Measurements from ENCODE around the gene CEP83.

- TF ChIP-seq NFYB (IDR thresholded peaks at IDR 0.05; ENCODE audit: extremely low read depth, insufficient read length) = no peak
- TF ChIP-seq, protein P1, sequence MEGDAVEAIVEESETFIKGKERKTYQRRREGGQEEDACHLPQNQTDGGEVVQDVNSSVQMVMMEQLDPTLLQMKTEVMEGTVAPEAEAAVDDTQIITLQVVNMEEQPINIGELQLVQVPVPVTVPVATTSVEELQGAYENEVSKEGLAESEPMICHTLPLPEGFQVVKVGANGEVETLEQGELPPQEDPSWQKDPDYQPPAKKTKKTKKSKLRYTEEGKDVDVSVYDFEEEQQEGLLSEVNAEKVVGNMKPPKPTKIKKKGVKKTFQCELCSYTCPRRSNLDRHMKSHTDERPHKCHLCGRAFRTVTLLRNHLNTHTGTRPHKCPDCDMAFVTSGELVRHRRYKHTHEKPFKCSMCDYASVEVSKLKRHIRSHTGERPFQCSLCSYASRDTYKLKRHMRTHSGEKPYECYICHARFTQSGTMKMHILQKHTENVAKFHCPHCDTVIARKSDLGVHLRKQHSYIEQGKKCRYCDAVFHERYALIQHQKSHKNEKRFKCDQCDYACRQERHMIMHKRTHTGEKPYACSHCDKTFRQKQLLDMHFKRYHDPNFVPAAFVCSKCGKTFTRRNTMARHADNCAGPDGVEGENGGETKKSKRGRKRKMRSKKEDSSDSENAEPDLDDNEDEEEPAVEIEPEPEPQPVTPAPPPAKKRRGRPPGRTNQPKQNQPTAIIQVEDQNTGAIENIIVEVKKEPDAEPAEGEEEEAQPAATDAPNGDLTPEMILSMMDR (IDR thresholded peaks at IDR 0.05 in 2 of 3, conservative IDR thresholded peaks at IDR 0.05 in 1 of 3; ENCODE audit: insufficient read depth in 2 of 3, low read depth in 1 of 3, low read length in 3 of 3) = no peak
- no peak for TF ChIP-seq POLR2A (conservative IDR thresholded peaks at IDR 0.05)
- TF ChIP-seq, protein P2, sequence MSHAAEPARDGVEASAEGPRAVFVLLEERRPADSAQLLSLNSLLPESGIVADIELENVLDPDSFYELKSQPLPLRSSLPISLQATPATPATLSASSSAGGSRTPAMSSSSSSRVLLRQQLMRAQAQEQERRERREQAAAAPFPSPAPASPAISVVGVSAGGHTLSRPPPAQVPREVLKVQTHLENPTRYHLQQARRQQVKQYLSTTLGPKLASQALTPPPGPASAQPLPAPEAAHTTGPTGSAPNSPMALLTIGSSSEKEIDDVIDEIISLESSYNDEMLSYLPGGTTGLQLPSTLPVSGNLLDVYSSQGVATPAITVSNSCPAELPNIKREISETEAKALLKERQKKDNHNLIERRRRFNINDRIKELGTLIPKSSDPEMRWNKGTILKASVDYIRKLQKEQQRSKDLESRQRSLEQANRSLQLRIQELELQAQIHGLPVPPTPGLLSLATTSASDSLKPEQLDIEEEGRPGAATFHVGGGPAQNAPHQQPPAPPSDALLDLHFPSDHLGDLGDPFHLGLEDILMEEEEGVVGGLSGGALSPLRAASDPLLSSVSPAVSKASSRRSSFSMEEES (CRISPR knock-in tag; IDR thresholded peaks at IDR 0.05) = no peak
- TF ChIP-seq VEZF1 (CRISPR knock-in tag; IDR thresholded peaks at IDR 0.05) = no peak
- TF ChIP-seq, protein P3, sequence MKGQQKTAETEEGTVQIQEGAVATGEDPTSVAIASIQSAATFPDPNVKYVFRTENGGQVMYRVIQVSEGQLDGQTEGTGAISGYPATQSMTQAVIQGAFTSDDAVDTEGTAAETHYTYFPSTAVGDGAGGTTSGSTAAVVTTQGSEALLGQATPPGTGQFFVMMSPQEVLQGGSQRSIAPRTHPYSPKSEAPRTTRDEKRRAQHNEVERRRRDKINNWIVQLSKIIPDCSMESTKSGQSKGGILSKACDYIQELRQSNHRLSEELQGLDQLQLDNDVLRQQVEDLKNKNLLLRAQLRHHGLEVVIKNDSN (CRISPR knock-in tag; IDR thresholded peaks at IDR 0.05) = no peak
- TF ChIP-seq ZZZ3 (IDR thresholded peaks at IDR 0.05) = no peak
- no peak for TF ChIP-seq BCOR (IDR thresholded peaks at IDR 0.05)
- TF ChIP-seq TARDBP (IDR thresholded peaks at IDR 0.05) = no peak
- TF ChIP-seq MXI1 (IDR thresholded peaks at IDR 0.05; ENCODE audit: low read depth, low read length) = no peak
- TF ChIP-seq ZBTB26 (CRISPR knock-in tag; IDR thresholded peaks at IDR 0.05) = no peak
Observed at GRCh38 chr12:94336211-94336925, 123.3 kb downstream of the CEP83 start.

Measured in K562 (cell line).